Mesenchymal stem cell (in vitro differentiated cells and primary cell): Measurements from ENCODE around the gene PACS1.

ENCODE experiments used
- DNase-seq: peaks from one replicate; pipeline ENCODE4 v3.0.0-alpha.2; 2013
- H2AFZ ChIP-seq: one replicate; pipeline ENCODE4 v1.6.1; 2013; ENCODE audit warnings: low read depth, mild to moderate bottlenecking, control low read depth, inconsistent platforms, low read length, moderate library complexity
- H2AK5ac ChIP-seq: 2 replicates; pipeline ENCODE4 v1.6.1; 2013; ENCODE audit warnings: low read length, moderate library complexity, mild to moderate bottlenecking, inconsistent platforms; ENCODE audit not compliant: severe bottlenecking
- H2BK120ac ChIP-seq: one replicate; pipeline ENCODE4 v1.6.1; 2013; ENCODE audit warnings: low read depth, mild to moderate bottlenecking, inconsistent platforms, low read length, moderate library complexity
- H2BK12ac ChIP-seq, 2 experiments: one replicate each; pipeline ENCODE4 v1.6.1; 2013; ENCODE audit warnings: inconsistent platforms in 2 of 2, low read length in 2 of 2, mild to moderate bottlenecking in 2 of 2, moderate library complexity in 2 of 2, control low read depth in 1 of 2
- H2BK15ac ChIP-seq: one replicate; pipeline ENCODE4 v1.6.1; 2013; ENCODE audit warnings: mild to moderate bottlenecking, low read depth, inconsistent platforms; ENCODE audit not compliant: poor library complexity, severe bottlenecking
- H2BK5ac ChIP-seq: 2 replicates; pipeline ENCODE4 v1.6.1; 2013; ENCODE audit warnings: low read depth, mild to moderate bottlenecking, low read length, control low read depth, inconsistent platforms; ENCODE audit not compliant: poor library complexity, severe bottlenecking
- H3K14ac ChIP-seq, 2 experiments: one replicate each; pipeline ENCODE4 v1.6.1; 2013; ENCODE audit warnings: inconsistent platforms in 2 of 2, low read length in 2 of 2, control low read depth in 1 of 2, mild to moderate bottlenecking in 1 of 2, moderate library complexity in 1 of 2
- H3K18ac ChIP-seq, 2 experiments: one replicate each; pipeline ENCODE4 v1.6.1; 2013; ENCODE audit warnings: inconsistent platforms in 2 of 2, low read length in 2 of 2, control low read depth in 1 of 2, low read depth in 1 of 2, mild to moderate bottlenecking in 1 of 2
- H3K23ac ChIP-seq, 2 experiments: one replicate each; pipeline ENCODE4 v1.6.1; 2013; ENCODE audit warnings: inconsistent platforms in 2 of 2, low read length in 2 of 2, mild to moderate bottlenecking in 2 of 2, moderate library complexity in 2 of 2, control low read depth in 1 of 2
- H3K27ac ChIP-seq: 2 replicates; pipeline ENCODE4 v1.5.1; 2013; ENCODE audit warnings: mild to moderate bottlenecking, moderate library complexity, low read length, control low read depth, inconsistent platforms; ENCODE audit not compliant: poor library complexity, severe bottlenecking
- H3K27me3 ChIP-seq, 2 experiments: 2 replicates each; pipeline versions ENCODE4 v1.6.1 to v1.7.0; 2013; ENCODE audit warnings: low read length in 2 of 2, mild to moderate bottlenecking in 2 of 2, moderate library complexity in 2 of 2, control low read depth in 1 of 2, inconsistent platforms in 1 of 2; ENCODE audit not compliant: control insufficient read depth in 1 of 2, insufficient read depth in 1 of 2
- H3K36me3 ChIP-seq, 2 experiments: 2 replicates each; pipeline versions ENCODE4 v1.6.1 to v1.7.0; 2013; ENCODE audit warnings: low read length in 2 of 2, control low read depth in 1 of 2, inconsistent platforms in 1 of 2, low read depth in 1 of 2, mild to moderate bottlenecking in 1 of 2; ENCODE audit not compliant: insufficient read depth in 2 of 2, control insufficient read depth in 1 of 2
- H3K4ac ChIP-seq, 2 experiments: one replicate each; pipeline ENCODE4 v1.6.1; 2013; ENCODE audit warnings: inconsistent platforms in 2 of 2, low read length in 2 of 2, mild to moderate bottlenecking in 2 of 2, moderate library complexity in 2 of 2, control low read depth in 1 of 2, low read depth in 1 of 2
- H3K4me1 ChIP-seq: 2 replicates; pipeline ENCODE4 v1.6.1; 2013; ENCODE audit warnings: low read depth, low read length, control low read depth; ENCODE audit not compliant: control insufficient read depth, insufficient read depth
- H3K4me2 ChIP-seq: 2 replicates; pipeline ENCODE4 v1.6.1; 2013; ENCODE audit warnings: low read length, mild to moderate bottlenecking, inconsistent platforms; ENCODE audit not compliant: poor library complexity, severe bottlenecking
- H3K4me3 ChIP-seq, 2 experiments: 2 replicates each; pipeline versions ENCODE4 v1.5.1 to v1.7.0; 2013; ENCODE audit warnings: low read length in 2 of 2, mild to moderate bottlenecking in 2 of 2, control low read depth in 1 of 2, low read depth in 1 of 2; ENCODE audit not compliant: insufficient read depth in 1 of 2
- H3K79me1 ChIP-seq: replicated peaks from 2 replicates; pipeline ENCODE4 v1.6.1; 2013; ENCODE audit warnings: mild to moderate bottlenecking, control low read depth, low read length, inconsistent platforms; ENCODE audit not compliant: poor library complexity, severe bottlenecking
- H3K9ac ChIP-seq: 2 replicates; pipeline ENCODE4 v1.7.0; 2013; ENCODE audit warnings: mild to moderate bottlenecking, low read length, moderate library complexity
- H3K9me3 ChIP-seq: 2 replicates; pipeline ENCODE4 v1.7.0; 2013; ENCODE audit warnings: mild to moderate bottlenecking, low read length; ENCODE audit not compliant: control insufficient read depth
- H4K8ac ChIP-seq: one replicate; pipeline ENCODE4 v1.6.1; 2013; ENCODE audit warnings: inconsistent platforms, mild to moderate bottlenecking, low read length, moderate library complexity
- H4K91ac ChIP-seq: one replicate; pipeline ENCODE4 v1.6.1; 2013; ENCODE audit warnings: mild to moderate bottlenecking, low read length, inconsistent platforms
- WGBS: methylation state at CpG from one replicate; pipeline ENCODE4 v1.1.7; 2013; ENCODE audit warnings: mixed read lengths; 5-methylcytosine and 5-hydroxymethylcytosine counted together

Gene PACS1

DNA sequence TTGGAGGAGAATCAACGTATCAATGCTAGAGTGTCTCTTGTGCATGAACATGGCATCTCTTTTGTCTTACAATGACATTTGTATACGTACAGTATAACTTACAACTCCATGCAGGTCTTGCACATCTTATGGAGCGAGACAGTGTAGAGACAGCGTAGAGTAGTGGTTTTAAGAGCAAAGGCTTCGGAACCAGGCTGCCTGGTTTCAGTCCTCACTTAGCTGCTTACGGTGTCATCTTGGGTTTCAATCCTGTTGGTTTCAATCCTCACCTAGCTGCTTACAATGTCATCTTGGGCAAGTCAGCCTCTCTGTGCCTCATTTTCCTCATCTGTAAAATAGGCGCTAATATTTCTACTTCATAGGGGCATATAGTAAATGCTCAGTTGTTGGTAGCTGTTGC lies 98.2 kb downstream of the PACS1 start:
- Histone ChIP-seq H2BK5ac (no peak overlapping the region), H3K36me3 (no peaks in the 10 kb centered on the region), H2BK12ac (no peak overlapping the region), H3K14ac (no peak overlapping the region), H3K27ac (no peak overlapping the region), H3K4me2 (no peak overlapping the region), H3K4ac (no peak overlapping the region), H3K27me3 (no peaks in the 10 kb centered on the region), H3K4me1 (peaks cover 6% of the 10 kb centered on the region), H3K23ac (no peak overlapping the region), H4K91ac (no peak overlapping the region), H4K8ac (no peak overlapping the region), H3K9me3 (no peaks in the 10 kb centered on the region), H3K18ac (no peak overlapping the region), H2BK120ac (no peak overlapping the region), H2BK15ac (no peak overlapping the region), H3K9ac (no peak overlapping the region), H3K79me1 (peaks cover 4% of the 10 kb centered on the region), H2AFZ (no peak overlapping the region), H3K4me3 (no peak overlapping the region), H2AK5ac (no peak overlapping the region)
- DNase-seq, result no peak
- 98% methylated on average over 6 of the region's 7 CpGs for WGBS

DNA sequence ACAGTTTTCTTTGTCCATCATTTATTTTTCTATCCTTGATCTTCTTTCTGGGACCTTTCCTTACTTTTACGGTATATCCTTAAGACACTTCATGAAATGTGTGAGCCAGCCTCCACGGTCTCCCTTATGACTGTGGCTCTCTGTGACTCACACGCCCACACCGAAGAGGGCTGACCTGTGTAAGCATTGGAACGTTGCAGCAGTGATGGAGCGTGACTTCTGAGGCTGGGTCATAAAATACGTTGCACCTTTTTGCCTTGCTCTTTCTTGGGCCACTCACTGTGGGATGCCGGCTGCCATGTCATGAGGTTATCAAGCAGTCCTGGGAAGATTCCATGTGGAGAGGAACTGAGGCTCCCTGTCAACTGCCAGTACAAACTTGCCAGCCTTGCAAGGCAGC lies 102.1 kb downstream of the PACS1 start:
- Histone ChIP-seq H3K4me1 (peaks cover 7% of the 10 kb centered on the region), H3K9ac (no peak overlapping the region), H3K79me1 (peaks cover 11% of the 10 kb centered on the region), H3K4me3 (no peak overlapping the region), H3K18ac (no peak overlapping the region), H4K8ac (peak overlapping the region; percentile 27), H3K4ac (no peak overlapping the region), H3K27me3 (no peaks in the 10 kb centered on the region), H2AFZ (no peak overlapping the region), H4K91ac (no peak overlapping the region), H3K27ac (peak overlapping the region; percentile 59), H3K4me2 (no peak overlapping the region), H2AK5ac (no peak overlapping the region), H3K9me3 (no peaks in the 10 kb centered on the region), H3K23ac (no peak overlapping the region), H3K14ac (peak overlapping the region in 1 of 2 experiments; percentile 21), H3K36me3 (no peaks in the 10 kb centered on the region), H2BK120ac (no peak overlapping the region), H2BK15ac (no peak overlapping the region), H2BK12ac (no peak overlapping the region), H2BK5ac (no peak overlapping the region)
- peak; percentile 28 for DNase-seq
- WGBS, result 80% methylated on average over 8 of the region's 8 CpGs

DNA sequence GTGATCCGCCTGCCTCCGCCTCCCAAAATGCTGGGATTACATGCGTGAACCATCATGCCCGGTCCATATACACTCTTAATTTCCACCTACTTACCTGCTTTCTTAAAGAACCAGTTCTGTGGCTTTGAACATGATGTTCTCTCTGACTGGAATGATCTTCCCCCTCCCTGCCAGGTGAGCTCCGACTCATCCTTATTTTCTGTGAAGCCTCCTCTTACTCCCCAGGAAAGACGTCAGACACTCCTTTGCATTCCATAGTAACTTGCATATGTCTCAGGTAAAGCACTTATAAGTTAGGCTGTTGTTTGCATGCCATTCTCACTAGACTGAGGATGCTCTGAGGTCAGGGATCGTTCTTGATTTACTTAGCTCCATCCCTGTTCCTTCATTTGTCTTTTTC lies 106.6 kb downstream of the PACS1 start:
- no peak overlapping the region for H3K4me3 ChIP-seq
- H2AK5ac ChIP-seq, result no peak overlapping the region
- no peak overlapping the region for H2AFZ ChIP-seq
- H3K4ac ChIP-seq, result no peak overlapping the region
- peaks cover 7% of the 10 kb centered on the region for H3K4me1 ChIP-seq
- 83% methylated on average over 6 of the region's 7 CpGs for WGBS
- H2BK12ac ChIP-seq, result no peak overlapping the region
- H2BK15ac ChIP-seq, result no peak overlapping the region
- H3K9me3 ChIP-seq, result no peaks in the 10 kb centered on the region
- H3K18ac ChIP-seq, result no peak overlapping the region
- no peak overlapping the region for H3K27ac ChIP-seq
- no peak overlapping the region for H2BK5ac ChIP-seq
- H3K9ac ChIP-seq, result no peak overlapping the region
- H3K14ac ChIP-seq, result no peak overlapping the region
- no peak overlapping the region for H4K8ac ChIP-seq
- no peak overlapping the region for H3K23ac ChIP-seq
- peaks cover 13% of the 10 kb centered on the region for H3K79me1 ChIP-seq
- H3K36me3 ChIP-seq, result no peaks in the 10 kb centered on the region
- H3K4me2 ChIP-seq, result no peak overlapping the region
- H3K27me3 ChIP-seq, result no peaks in the 10 kb centered on the region
- no peak overlapping the region for H4K91ac ChIP-seq
- no peak for DNase-seq
- no peak overlapping the region for H2BK120ac ChIP-seq

DNA sequence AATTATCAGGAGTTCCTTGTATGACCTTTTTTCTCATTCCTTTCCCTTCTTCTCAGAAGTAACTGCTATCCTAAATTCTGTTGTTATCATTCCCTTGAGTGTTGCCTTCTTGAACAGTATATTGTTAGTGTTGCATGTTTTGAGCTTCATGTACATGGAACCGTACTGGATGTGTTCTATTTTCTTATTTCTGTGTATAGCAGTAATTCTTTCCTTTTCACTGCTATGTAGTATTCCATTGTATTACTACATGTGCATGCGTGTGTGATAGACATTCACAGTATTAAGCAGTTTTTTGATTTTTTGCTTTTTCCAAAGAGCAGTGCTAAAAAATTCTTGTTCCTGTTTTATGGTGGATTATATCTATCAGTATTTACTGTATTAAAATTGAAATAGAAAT lies 108.1 kb downstream of the PACS1 start:
- H3K4ac ChIP-seq, result no peak overlapping the region
- no CpG with 5 or more reads among the region's 2 CpGs for WGBS

More for the DNA sequence above, 108.1 kb downstream of the PACS1 start:
- Histone ChIP-seq H2AFZ (no peak overlapping the region), H2BK12ac (no peak overlapping the region), H3K4me1 (peaks cover 2% of the 10 kb centered on the region), H2BK15ac (no peak overlapping the region), H2BK120ac (no peak overlapping the region), H4K8ac (no peak overlapping the region), H2BK5ac (no peak overlapping the region), H3K18ac (no peak overlapping the region), H3K9ac (no peak overlapping the region), H3K79me1 (peaks cover 21% of the 10 kb centered on the region), H4K91ac (no peak overlapping the region), H3K9me3 (no peaks in the 10 kb centered on the region), H3K23ac (no peak overlapping the region), H3K4me2 (no peak overlapping the region), H3K36me3 (no peaks in the 10 kb centered on the region), H2AK5ac (no peak overlapping the region), H3K4me3 (no peak overlapping the region), H3K27me3 (no peaks in the 10 kb centered on the region), H3K14ac (no peak overlapping the region), H3K27ac (no peak overlapping the region)
- DNase-seq, result no peak
